ENCODE results near the gene R3HDM2.

The R3HDM2 gene

GRCh38 chr12:57240066-57240921, 190.5 kb downstream of the R3HDM2 start:
- DNase-seq (ENCODE audit: low spot score) = peak; percentile 70

- no peak for DNase-seq (ENCODE audit: low spot score)
These were observed 191.2 kb downstream of the R3HDM2 start for GRCh38 chr12:57239587-57240065.

DNA sequence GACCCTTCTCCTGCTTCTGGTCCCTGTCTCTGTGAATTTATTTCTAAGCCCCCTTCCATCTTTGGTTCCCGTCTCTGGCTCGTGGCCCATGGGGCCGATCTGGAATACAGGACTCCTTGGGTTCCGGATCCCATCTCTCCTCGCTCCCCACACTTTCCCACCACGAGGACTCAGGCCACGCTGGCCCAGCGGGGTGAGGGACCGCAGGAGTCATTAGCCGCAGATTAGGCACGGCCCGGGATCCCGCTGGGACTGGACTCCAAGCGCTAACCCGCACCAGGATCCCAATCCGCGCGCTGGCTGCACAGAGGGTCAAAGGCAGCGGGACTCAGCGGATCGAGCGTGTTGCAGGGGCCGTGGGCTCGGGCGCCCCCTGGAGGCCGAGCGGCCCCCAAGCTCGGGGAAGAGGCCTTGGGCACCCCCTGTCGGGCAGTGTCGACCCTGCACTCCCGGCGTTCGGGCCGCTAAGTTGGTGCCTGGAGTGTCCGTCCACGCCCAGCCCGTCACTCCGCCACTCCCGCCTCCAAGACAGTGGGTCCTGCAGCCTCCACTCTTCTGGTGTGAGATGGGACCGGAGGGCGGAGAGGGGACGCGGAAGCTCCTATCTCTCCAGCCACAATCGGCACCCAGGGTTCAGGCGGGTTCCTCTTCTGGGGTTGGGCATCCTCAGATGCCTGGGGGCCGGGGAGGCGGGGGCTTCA, 191.8 kb downstream of the R3HDM2 start:
- DNase-seq (ENCODE audit: low spot score) = peak; percentile 80

DNA sequence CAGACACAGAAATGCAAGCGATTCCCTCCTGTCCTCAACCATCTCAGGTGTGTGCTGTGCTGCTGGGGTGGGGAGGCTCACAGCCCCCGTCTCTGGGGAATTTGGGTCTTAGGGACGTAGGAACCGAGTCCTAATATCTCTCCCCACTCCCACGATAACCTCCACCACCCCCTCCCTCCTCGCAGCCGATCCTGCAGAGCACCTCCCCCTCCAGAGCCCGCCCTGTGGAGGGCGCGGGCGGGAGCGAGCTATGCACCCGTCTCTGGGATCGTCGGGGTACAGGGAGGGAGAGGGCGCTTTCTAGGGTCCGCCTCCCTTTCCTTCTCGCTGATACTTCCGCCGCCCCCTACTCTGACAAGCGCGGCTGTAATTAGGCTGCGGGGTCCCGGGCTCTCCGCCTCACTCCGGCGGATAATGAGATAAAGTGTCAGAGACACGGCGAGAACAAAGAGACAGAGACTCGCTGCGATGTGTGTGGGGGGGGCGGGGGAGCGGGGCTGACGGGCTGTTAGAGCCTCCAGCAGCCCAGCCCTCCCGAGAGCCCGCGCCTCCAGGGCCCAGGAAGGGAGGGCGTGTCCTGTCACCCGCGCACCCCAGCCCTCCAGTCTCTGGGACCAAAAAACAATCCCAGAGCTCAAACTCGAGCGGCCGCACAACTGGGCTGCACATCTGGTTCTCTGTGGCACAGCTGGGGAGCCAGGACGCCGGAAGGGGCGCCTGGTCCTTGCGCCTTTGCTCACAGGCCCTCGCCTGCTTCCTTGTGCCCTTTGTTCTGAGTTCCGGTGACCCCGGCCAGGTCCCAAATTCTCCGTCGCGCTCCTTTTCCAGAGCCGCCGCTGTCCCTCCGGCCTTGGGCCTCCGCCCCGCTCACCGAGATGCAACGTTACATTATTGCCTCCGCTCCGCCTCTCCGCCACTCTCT, 192.7 kb downstream of the R3HDM2 start:
- no peak for DNase-seq (ENCODE audit: low spot score)

- DNase-seq (ENCODE audit: low spot score) = no peak
These were observed 193.3 kb downstream of the R3HDM2 start for GRCh38 chr12:57237596-57237931.

DNA sequence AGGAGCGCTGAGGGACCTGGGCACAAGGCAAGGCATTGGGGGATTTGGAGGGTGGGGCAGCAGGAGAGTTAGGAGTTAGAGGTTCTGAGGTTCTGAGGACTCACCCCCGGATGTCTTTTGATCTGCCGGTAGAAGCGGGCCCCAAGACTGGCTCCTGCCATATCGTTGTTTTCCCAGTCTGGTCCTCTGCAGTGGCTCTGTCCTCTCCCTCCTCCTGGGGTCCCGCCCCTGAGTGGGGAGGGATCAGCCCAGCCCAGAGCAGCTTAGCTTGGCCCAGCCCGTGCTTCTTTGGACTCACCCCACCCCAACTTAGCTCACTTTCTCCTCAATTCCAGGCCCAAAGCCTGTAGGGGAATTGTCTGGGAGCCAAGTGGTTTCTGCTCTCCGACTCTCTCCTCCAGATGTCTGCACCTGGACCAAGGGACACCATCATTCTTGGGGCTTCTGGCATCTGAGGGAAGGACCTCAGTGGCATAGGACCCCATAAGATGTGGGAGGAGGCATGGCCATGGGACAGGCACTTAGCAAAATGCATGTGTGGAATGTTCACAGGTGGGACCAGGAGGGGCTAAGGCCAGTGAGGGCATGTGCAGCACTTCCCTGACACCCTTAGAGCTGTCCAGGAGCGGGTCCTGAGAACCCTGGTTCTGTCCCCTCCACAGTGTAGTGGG, 193.8 kb downstream of the R3HDM2 start:
- no peak for DNase-seq (ENCODE audit: low spot score)

GRCh38 chr12:57236201-57236924, 194.5 kb downstream of the R3HDM2 start:
- DNase-seq (ENCODE audit: low spot score) = no peak

- no peak for DNase-seq (ENCODE audit: low spot score)
These were observed 195.1 kb downstream of the R3HDM2 start for GRCh38 chr12:57235728-57236131.

GRCh38 chr12:57235017-57235727, 195.7 kb downstream of the R3HDM2 start:
- no peak for DNase-seq (ENCODE audit: low spot score)

- no peak for DNase-seq (ENCODE audit: low spot score)
These were observed 196.2 kb downstream of the R3HDM2 start for GRCh38 chr12:57234571-57235016.

GRCh38 chr12:57234233-57234570, 196.6 kb downstream of the R3HDM2 start:
- no peak for DNase-seq (ENCODE audit: low spot score)

GRCh38 chr12:57233357-57234232, 197.2 kb downstream of the R3HDM2 start:
- DNase-seq (ENCODE audit: low spot score) = no peak

DNA sequence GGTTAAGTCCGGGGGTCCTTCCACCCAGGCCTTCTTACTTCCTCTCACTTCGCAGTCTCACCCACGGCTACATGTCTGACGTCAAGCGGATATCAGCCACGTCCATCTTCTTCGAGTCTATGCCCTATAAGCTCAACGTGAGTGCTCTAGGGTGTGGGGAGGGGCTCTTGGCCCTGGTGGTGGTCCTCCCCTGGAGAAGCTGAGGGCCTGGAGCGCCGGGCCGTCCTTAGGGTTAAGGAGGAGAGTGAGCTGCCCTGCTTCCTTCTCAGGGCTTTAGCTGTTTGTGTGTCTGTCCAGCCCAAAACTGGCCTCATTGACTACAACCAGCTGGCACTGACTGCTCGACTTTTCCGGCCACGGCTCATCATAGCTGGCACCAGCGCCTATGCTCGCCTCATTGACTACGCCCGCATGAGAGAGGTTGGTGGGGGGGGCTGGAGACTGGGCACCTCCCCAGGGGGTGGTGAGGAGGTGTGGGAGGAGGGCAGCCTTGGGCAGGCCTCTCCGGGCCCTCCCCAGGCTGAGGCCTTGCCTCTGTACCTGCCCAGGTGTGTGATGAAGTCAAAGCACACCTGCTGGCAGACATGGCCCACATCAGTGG, 198.6 kb downstream of the R3HDM2 start:
- no peak for DNase-seq (ENCODE audit: low spot score)

DNA sequence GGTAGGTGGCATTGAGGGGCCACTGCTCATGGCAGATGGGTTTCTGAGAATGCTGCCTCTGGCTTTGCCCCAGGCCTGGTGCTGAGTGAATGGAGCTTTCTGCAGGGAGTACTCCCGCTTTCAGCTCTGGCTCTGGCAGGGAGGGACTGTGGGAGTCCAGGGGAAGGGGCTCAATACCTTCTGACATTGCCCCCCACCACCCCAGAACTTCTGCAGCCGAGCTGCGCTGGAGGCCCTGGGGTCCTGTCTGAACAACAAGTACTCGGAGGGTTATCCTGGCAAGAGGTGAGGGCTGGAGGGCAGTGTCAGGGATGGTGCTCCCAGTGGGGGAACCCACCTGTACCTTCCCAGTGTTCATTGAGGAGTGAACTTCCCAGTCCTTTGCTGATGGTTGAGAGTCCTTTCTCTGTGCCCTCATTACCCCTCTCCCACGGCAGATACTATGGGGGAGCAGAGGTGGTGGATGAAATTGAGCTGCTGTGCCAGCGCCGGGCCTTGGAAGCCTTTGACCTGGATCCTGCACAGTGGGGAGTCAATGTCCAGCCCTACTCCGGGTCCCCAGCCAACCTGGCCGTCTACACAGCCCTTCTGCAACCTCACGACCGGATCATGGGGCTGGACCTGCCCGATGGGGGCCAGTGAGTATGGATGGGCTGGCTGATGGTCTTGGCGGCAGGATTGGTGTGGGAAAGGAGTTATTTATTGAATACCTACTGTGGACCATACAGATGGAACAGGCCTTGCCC, 199.4 kb downstream of the R3HDM2 start:
- DNase-seq (ENCODE audit: low spot score) = no peak

DNA sequence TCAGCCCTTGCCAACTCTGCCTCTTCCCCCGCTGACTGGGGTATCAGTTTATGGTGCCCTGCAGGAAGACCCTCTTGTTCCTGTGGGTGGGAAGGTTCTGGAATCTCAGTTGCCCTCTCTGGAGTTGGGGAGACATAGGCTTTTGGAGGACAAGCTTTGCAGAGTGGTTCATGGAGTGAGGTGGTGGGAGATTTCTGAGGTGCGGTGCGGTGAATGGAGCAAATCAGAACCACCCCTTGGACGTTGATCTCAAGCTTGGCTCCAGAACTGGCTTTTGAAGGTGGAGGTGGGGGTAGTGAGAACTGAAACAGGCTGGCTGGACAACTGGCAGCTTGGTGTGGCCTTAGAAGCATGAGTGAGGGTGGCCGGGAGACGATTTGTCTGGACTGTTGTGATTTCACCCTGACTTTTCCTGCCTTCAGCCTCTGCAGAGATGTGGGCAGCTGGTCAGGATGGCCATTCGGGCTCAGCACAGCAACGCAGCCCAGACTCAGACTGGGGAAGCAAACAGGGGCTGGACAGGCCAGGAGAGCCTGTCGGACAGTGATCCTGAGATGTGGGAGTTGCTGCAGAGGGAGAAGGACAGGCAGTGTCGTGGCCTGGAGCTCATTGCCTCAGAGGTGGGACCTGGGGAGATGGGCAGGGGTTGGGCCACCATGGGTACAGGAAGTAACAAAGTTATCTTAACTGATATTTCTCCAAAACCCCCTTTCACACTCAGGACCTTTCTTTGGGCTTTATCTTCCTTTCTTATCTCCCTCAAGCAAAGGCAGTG, 200.3 kb downstream of the R3HDM2 start:
- DNase-seq (ENCODE audit: low spot score) = no peak

DNA sequence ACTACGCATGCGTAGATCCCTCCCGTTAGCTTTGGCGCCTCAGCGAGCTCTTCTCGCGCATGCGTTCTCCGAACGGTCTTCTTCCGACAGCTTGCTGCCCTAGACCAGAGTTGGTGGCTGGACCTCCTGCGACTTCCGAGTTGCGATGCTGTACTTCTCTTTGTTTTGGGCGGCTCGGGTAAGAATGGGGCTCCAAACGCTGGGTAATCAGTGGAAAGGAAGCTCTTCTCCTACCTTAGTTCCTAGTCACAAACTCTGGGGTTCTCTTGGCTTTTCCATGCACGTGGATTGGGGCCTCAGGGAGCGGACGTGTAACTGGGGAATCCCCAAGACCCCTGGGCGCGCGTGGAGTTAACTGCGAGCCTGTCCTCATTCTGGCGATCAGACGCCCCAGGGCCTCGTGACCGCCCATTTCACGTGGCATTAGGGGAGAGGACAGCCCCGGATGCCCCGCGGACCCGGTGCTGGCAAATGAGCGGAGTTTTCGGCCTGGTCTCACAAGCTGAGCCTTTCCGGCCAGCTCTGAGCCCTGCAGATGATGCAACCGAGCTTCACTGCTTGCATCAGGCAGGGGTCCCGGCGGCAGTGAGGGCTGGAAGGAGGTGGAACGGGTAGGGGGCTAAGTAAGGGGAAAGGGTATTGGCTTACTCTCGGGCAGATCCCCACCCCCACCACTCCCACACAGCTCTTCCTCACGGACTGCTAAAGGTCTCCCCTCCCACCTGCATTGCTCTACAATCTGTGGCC, 201.0 kb downstream of the R3HDM2 start, which contains the start of gene SHMT2:
TSS of gene SHMT2 (plus strand) at position 78 of the 747 bp plus-strand sequence. CDS start at position 146, 68 bp downstream.
- DNase-seq (ENCODE audit: low spot score) = peak; percentile 95
